GDM1 (cell line): Measurements from ENCODE around the gene GRAPL.
"Not testable (repeated sequence)": the region's sequence is repeated elsewhere in the genome, so short reads cannot be mapped to it uniquely, and the experiment has no call there.

Experiments
- DNase-seq: peaks from one replicate; lab custom pipeline; 2025; lab: John Stamatoyannopoulos, UW

Gene GRAPL

GRCh38 chr17:19127148-19127980 lies at the start of gene GRAPL:
GRAPL (plus strand) TSS chr17:19127589; CDS start chr17:19127620, 31 bp downstream.
- not testable (repeated sequence) for DNase-seq

GRCh38 chr17:19088804-19089685 lies 38.3 kb upstream of the GRAPL start:
- not testable (repeated sequence) for DNase-seq

- not testable (repeated sequence) for DNase-seq
These were observed 37.2 kb upstream of the GRAPL start for GRCh38 chr17:19090058-19090772.

GRCh38 chr17:19092737-19093683 lies 34.4 kb upstream of the GRAPL start:
- not testable (repeated sequence) for DNase-seq

- not testable (repeated sequence) for DNase-seq
These were observed 33.5 kb upstream of the GRAPL start for GRCh38 chr17:19093684-19094438.

- not testable (repeated sequence) for DNase-seq
These were observed 18.9 kb upstream of the GRAPL start for GRCh38 chr17:19108517-19108916.

GRCh38 chr17:19110189-19111097 lies 16.9 kb upstream of the GRAPL start:
- not testable (repeated sequence) for DNase-seq

GRCh38 chr17:19111111-19111711 lies 16.2 kb upstream of the GRAPL start:
- DNase-seq: not testable (repeated sequence)

GRCh38 chr17:19111801-19112458 lies 15.5 kb upstream of the GRAPL start:
- DNase-seq: not testable (repeated sequence)

GRCh38 chr17:19112459-19112826 lies 14.9 kb upstream of the GRAPL start:
- DNase-seq: not testable (repeated sequence)

- DNase-seq: not testable (repeated sequence)
These were observed 8.7 kb upstream of the GRAPL start for GRCh38 chr17:19118695-19119094.

GRCh38 chr17:19125289-19125688 lies 2.1 kb upstream of the GRAPL start:
- DNase-seq: not testable (repeated sequence)

GRCh38 chr17:19129500-19129899 lies 2.1 kb downstream of the GRAPL start:
- DNase-seq: not testable (repeated sequence)

GRCh38 chr17:19131108-19131507 lies 3.7 kb downstream of the GRAPL start:
- not testable (repeated sequence) for DNase-seq

GRCh38 chr17:19131772-19132171 lies 4.4 kb downstream of the GRAPL start:
- not testable (repeated sequence) for DNase-seq

GRCh38 chr17:19133793-19134192 lies 6.4 kb downstream of the GRAPL start:
- DNase-seq: not testable (repeated sequence)

GRCh38 chr17:19135391-19135790 lies 8.0 kb downstream of the GRAPL start:
- DNase-seq: not testable (repeated sequence)

- DNase-seq: not testable (repeated sequence)
These were observed 8.7 kb downstream of the GRAPL start for GRCh38 chr17:19136138-19136537.
